HepG2 (cell line): ENCODE results near the gene STIM1. TPM values are rescaled to one million over a fixed set of nuclear protein-coding genes. Genes with fewer than 3 reads are reported as not detected.

Experiments
- ARID5B ChIP-seq: IDR thresholded peaks from 2 replicates; pipeline ENCODE4 v1.4.0; 2020; ENCODE audit warnings: mild to moderate bottlenecking, missing genetic modification reagents
- BCL6 ChIP-seq: IDR thresholded peaks from 2 replicates; pipeline ENCODE4 v1.6.1; 2016; ENCODE audit warnings: missing genetic modification reagents, missing compliant biosample characterization
- DRAP1 ChIP-seq: IDR thresholded peaks from 2 replicates; pipeline ENCODE4 v1.6.1; 2016; ENCODE audit warnings: missing genetic modification reagents, missing compliant biosample characterization
- EP300 ChIP-seq, 3 experiments: sonication (generic) in 1 of 3; formaldehyde crosslinking in 1 of 3; IDR thresholded peaks; 2 replicates each; pipeline versions ENCODE4 v1.5.1 to v1.6.1; 2011 to 2020; ENCODE audit warnings: low read depth in 2 of 3, low read length in 2 of 3, borderline replicate concordance in 1 of 3, improper control_type of control experiment in 1 of 3, mild to moderate bottlenecking in 1 of 3, missing genetic modification reagents in 1 of 3, moderate library complexity in 1 of 3
- ESRRA ChIP-seq: sonication (generic); formaldehyde crosslinking; IDR thresholded peaks from 2 replicates; pipeline ENCODE4 v1.5.1; 2020; ENCODE audit warnings: mild to moderate bottlenecking, low read depth, missing genetic modification reagents
- FOXA3 ChIP-seq: IDR thresholded peaks from 2 replicates; pipeline ENCODE4 v1.6.1; 2016; ENCODE audit warnings: missing genetic modification reagents, missing compliant biosample characterization
- FOXO1 ChIP-seq: sonication (generic); formaldehyde crosslinking; IDR thresholded peaks from 2 replicates; pipeline ENCODE4 v1.4.0; 2020; ENCODE audit warnings: missing genetic modification reagents
- MEIS2 ChIP-seq: sonication (generic); formaldehyde crosslinking; IDR thresholded peaks from 2 replicates; pipeline ENCODE4 v1.9.0; 2021; ENCODE audit warnings: mild to moderate bottlenecking, missing genetic modification reagents
- MXD4 ChIP-seq: IDR thresholded peaks from 2 replicates; pipeline ENCODE4 v1.6.1; 2016; ENCODE audit warnings: mild to moderate bottlenecking, missing biosample characterization, missing genetic modification reagents
- NR1H2 ChIP-seq: sonication (generic); formaldehyde crosslinking; IDR thresholded peaks from 2 replicates; pipeline ENCODE4 v1.8.1; 2022; ENCODE audit warnings: low read depth, missing genetic modification reagents, borderline replicate concordance
- RXRB ChIP-seq: IDR thresholded peaks from 2 replicates; pipeline ENCODE4 v1.6.1; 2016; ENCODE audit warnings: borderline replicate concordance, missing genetic modification reagents, missing compliant biosample characterization
- SAP130 ChIP-seq: IDR thresholded peaks from 2 replicates; pipeline ENCODE4 v1.6.1; 2016; ENCODE audit warnings: low read depth
- SOX13 ChIP-seq, 3 experiments: fragments of 450-650 bp in 1 of 3; sonication (generic) in 1 of 3; formaldehyde crosslinking in 1 of 3; IDR thresholded peaks in 2 of 3; conservative IDR thresholded peaks in 1 of 3; 2 replicates each; pipeline versions ENCODE4 v1.5.0 to v1.6.1; 2016 to 2020; ENCODE audit warnings: antibody characterized with exemption in 1 of 3, mild to moderate bottlenecking in 1 of 3, missing compliant biosample characterization in 1 of 3, missing genetic modification reagents in 1 of 3, moderate library complexity in 1 of 3
- TBX2 ChIP-seq: sonication (generic); formaldehyde crosslinking; IDR thresholded peaks from 2 replicates; pipeline ENCODE4 v1.5.0; 2020; ENCODE audit warnings: missing genetic modification reagents, mild to moderate bottlenecking, borderline replicate concordance
- TEAD3 ChIP-seq: optimal IDR thresholded peaks from 2 replicates; pipeline ENCODE3; 2016; ENCODE audit warnings: borderline replicate concordance
- YEATS2 ChIP-seq: sonication (generic); formaldehyde crosslinking; IDR thresholded peaks from 2 replicates; pipeline ENCODE4 v1.4.0; 2020; ENCODE audit warnings: missing genetic modification reagents, borderline replicate concordance
- ZFP1 ChIP-seq: IDR thresholded peaks from 2 replicates; pipeline ENCODE4 v1.6.1; 2016
- ZFY ChIP-seq: sonication (generic); formaldehyde crosslinking; IDR thresholded peaks from 2 replicates; pipeline ENCODE4 v1.4.0; 2020; ENCODE audit warnings: missing genetic modification reagents
- ZGPAT ChIP-seq: IDR thresholded peaks from 2 replicates; pipeline ENCODE4 v1.6.1; 2016; ENCODE audit warnings: mild to moderate bottlenecking
- ZNF33A ChIP-seq: sonication (generic); formaldehyde crosslinking; IDR thresholded peaks from 2 replicates; pipeline ENCODE4 v1.5.1; 2020; ENCODE audit warnings: missing genetic modification reagents, mild to moderate bottlenecking, moderate library complexity, borderline replicate concordance
- polyA plus RNA-seq, 8 experiments: library from polyadenylated mRNA; depleted of rRNA in 3 of 8; stranded (reverse) in 7 of 8; unstranded in 1 of 8; fragments of >200 nt; fragmentation: Illumina TruSeq in 4 of 8; extraction: Trizol in 4 of 8; gene quantifications; 2 replicates each; pipeline versions ENCODE4 v1.2.1 to v1.2.3, GENCODE V29; 2011 to 2016; ENCODE audit warnings: low read depth in 4 of 8, missing spikeins in 1 of 8, mixed read lengths in 1 of 8; ENCODE audit not compliant: insufficient read depth in 1 of 8
- total RNA-seq, 5 experiments: library from RNA; depleted of rRNA; stranded (reverse); fragments of >200 nt; fragmentation: Illumina TruSeq; extraction: Trizol; gene quantifications; 2 replicates each; pipeline ENCODE4 v1.2.3, GENCODE V29; 2016; ENCODE audit warnings: low read depth in 1 of 5
- TF ChIP-seq, protein P1 (sequence below): IDR thresholded peaks from 2 replicates; pipeline ENCODE4 v1.6.1; 2016; ENCODE audit warnings: missing compliant biosample characterization, missing genetic modification reagents, borderline replicate concordance

The STIM1 gene
- total and polyA plus RNA-seq, 2 of the 13 experiments (the other 11 are each of a cell fraction or from before 2014, with no cell fraction given): 19.2 to 28.5 TPM

GRCh38 chr11:3877364-3878257 is 22.1 kb downstream of the STIM1 start (continued):
- TF ChIP-seq NR1H2 (CRISPR knock-in tag) (no peak), BCL6 (CRISPR knock-in tag) (peak; percentile 71), ZFP1 (CRISPR knock-in tag) (peak; percentile 100), ZFY (0 out of 2 replicates have a peak, but pooled peaks have one; percentile 28), FOXO1 (CRISPR knock-in tag) (peak; percentile 35; the same call in 1 of the 2 replicates), TBX2 (CRISPR knock-in tag) (no peak), SOX13 (IDR thresholded peaks at IDR 0.05) (no peak), SOX13 (CRISPR knock-in tag; conservative IDR thresholded peaks at IDR 0.05 in 1 of 2, IDR thresholded peaks at IDR 0.05 in 1 of 2) (peak in 1 of 2 experiments; percentile 58; a peak in 1 of 4 replicates), ARID5B (CRISPR knock-in tag) (peak; percentile 55), DRAP1 (CRISPR knock-in tag) (0 out of 2 replicates have a peak, but pooled peaks have one; percentile 22), EP300 (IDR thresholded peaks at IDR 0.05; ENCODE audit: low read depth in 2 of 2, low read length in 2 of 2) (0 out of 4 replicates have a peak, but pooled peaks of 1 of the 2 experiments have one; percentile 24), EP300 (CRISPR knock-in tag; IDR thresholded peaks at IDR 0.05; ENCODE audit: borderline replicate concordance) (no peak), TEAD3 (CRISPR knock-in tag) (peak; percentile 50), RXRB (CRISPR knock-in tag) (peak; percentile 20; the same call in 1 of the 2 replicates), ESRRA (CRISPR knock-in tag) (0 out of 2 replicates have a peak, but pooled peaks have one; percentile 51), ZNF33A (CRISPR knock-in tag) (no peak), YEATS2 (no peak), ZGPAT (CRISPR knock-in tag) (peak; percentile 35; the same call in 1 of the 2 replicates), MXD4 (CRISPR knock-in tag) (no peak), FOXA3 (peak; percentile 12; the same call in 1 of the 2 replicates), SAP130 (CRISPR knock-in tag) (peak; percentile 55; the same call in 1 of the 2 replicates), MEIS2 (0 out of 2 replicates have a peak, but pooled peaks have one; percentile 25)
- TF ChIP-seq, protein P1, sequence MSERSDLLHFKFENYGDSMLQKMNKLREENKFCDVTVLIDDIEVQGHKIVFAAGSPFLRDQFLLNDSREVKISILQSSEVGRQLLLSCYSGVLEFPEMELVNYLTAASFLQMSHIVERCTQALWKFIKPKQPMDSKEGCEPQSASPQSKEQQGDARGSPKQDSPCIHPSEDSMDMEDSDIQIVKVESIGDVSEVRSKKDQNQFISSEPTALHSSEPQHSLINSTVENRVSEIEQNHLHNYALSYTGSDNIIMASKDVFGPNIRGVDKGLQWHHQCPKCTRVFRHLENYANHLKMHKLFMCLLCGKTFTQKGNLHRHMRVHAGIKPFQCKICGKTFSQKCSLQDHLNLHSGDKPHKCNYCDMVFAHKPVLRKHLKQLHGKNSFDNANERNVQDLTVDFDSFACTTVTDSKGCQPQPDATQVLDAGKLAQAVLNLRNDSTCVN (CRISPR knock-in tag): peak; percentile 72; the same call in 1 of the 2 replicates
